Uterus (tissue), 4 donors: Measurements from ENCODE around the gene PROK2. TPM values are rescaled to one million over a fixed set of nuclear protein-coding genes. Genes with fewer than 3 reads are reported as not detected.
A peak's percentile ranks its signal among the peaks of the same experiment; 100 is the strongest.

Source experiments
- DNase-seq, 2 donors: peaks; one replicate each; pipeline ENCODE4 v3.0.0-alpha.2; 2019 to 2020
- H3K27ac ChIP-seq, 2 donors: fragments of 200-600 bp; sonication (generic); 1 replicate in 1 of 2; 2 replicates in 1 of 2; pipeline ENCODE4 v1.5.1; 2016 to 2018
- H3K27me3 ChIP-seq, 2 donors: fragments of 200-600 bp; sonication (generic); one replicate each; pipeline ENCODE4 v1.5.1; 2018 to 2019; ENCODE audit warnings: control low read depth in 1 of 2
- H3K36me3 ChIP-seq, 2 donors: fragments of 200-600 bp; sonication (generic); one replicate each; pipeline ENCODE4 v1.5.1; 2019; ENCODE audit warnings: control low read depth in 1 of 2
- H3K4me1 ChIP-seq, 2 donors: fragments of 200-600 bp; sonication (generic); one replicate each; pipeline ENCODE4 v1.5.1; 2018 to 2019; ENCODE audit warnings: control low read depth in 1 of 2
- H3K4me3 ChIP-seq, 2 donors: fragments of 200-600 bp; sonication (generic); 1 replicate in 1 of 2; 2 replicates in 1 of 2; pipeline ENCODE4 v1.5.1; 2018 to 2019; ENCODE audit warnings: mild to moderate bottlenecking in 1 of 2
- H3K9me3 ChIP-seq, 2 donors: fragments of 200-600 bp; sonication (generic); one replicate each; pipeline ENCODE4 v1.5.1; 2019; ENCODE audit warnings: control low read depth in 1 of 2
- POLR2A ChIP-seq, 2 donors: fragments of 450-650 bp; IDR thresholded peaks; one replicate each; pipeline ENCODE4 v1.6.1; 2016; ENCODE audit warnings: antibody characterized with exemption in 2 of 2, mild to moderate bottlenecking in 1 of 2, moderate library complexity in 1 of 2
- intact Hi-C: fragments of 100-400 bp; cut with DNase I; formaldehyde crosslinking; loops from one replicate; pipeline ENCODE4 v1.15.1; 2023; ENCODE audit warnings: low total_unique reads
- total RNA-seq, 4 donors: library from RNA; depleted of rRNA in 3 of 4; stranded (reverse); fragments of >200 nt in 3 of 4; gene quantifications; one replicate each; pipeline versions ENCODE4 v1.1.0 to v1.2.4, GENCODE V29; 2014 to 2023
- TF ChIP-seq, protein P1 (sequence below), 4 experiments: fragments of 200-600 bp in 2 of 4; fragments of 450-650 bp in 2 of 4; sonication (generic) in 2 of 4; IDR thresholded peaks; one replicate each; pipeline ENCODE4 v1.5.1; 2016 to 2019; ENCODE audit warnings: antibody characterized with exemption in 4 of 4, mild to moderate bottlenecking in 2 of 4, moderate library complexity in 1 of 4
- donor health status: DM: yes; HTN: yes; CAD: no.

PROK2 gene
- total RNA-seq, 4 donors from 2014 or later, result not detected

DNA sequence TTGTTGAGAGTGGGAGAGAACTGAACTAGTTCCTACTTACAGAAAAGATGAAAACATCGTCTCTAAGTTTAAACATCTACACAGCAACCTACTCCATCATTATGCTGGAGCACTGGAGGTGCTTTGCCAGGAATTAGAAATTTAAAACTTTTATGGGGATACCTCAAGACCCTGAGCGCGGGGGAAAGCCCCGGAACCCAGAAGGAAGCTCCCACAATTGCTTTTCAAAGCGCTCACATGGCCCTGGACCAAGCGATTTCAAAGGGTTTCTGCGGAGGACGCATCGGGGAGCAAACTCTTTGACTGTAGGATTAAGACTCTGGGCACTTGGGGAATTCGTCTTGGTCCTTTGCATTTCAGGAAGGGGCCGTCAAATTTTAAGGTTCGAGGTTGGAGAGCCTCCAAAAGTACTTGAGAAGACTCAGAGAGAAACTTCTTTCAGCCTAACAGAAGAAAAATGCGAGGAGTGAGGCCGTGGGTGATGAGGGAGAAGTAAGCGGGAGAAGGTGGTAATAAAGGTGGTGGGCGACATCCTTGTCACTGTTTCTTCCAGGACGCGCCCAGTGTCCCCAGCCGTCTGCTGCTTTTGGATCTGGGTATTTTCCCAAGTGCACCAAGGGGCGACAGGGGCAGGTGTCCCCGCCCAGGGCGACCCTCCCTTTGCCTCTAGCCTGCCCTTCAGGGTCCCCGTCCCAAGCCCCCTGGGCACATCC lies 591 bp downstream of the PROK2 start:
- no peak for DNase-seq
- peaks cover 0 to 8% of the 10 kb centered on the region in 2 donors for H3K4me1 ChIP-seq
- H3K27ac ChIP-seq, result no peak overlapping the region
- intact Hi-C loops, result no loop called here
- H3K36me3 ChIP-seq, result no peaks in the 10 kb centered on the region
- no peaks in the 10 kb centered on the region for H3K9me3 ChIP-seq
- peaks cover 21 to 55% of the 10 kb centered on the region in 2 donors for H3K27me3 ChIP-seq
- TF ChIP-seq, protein P1, sequence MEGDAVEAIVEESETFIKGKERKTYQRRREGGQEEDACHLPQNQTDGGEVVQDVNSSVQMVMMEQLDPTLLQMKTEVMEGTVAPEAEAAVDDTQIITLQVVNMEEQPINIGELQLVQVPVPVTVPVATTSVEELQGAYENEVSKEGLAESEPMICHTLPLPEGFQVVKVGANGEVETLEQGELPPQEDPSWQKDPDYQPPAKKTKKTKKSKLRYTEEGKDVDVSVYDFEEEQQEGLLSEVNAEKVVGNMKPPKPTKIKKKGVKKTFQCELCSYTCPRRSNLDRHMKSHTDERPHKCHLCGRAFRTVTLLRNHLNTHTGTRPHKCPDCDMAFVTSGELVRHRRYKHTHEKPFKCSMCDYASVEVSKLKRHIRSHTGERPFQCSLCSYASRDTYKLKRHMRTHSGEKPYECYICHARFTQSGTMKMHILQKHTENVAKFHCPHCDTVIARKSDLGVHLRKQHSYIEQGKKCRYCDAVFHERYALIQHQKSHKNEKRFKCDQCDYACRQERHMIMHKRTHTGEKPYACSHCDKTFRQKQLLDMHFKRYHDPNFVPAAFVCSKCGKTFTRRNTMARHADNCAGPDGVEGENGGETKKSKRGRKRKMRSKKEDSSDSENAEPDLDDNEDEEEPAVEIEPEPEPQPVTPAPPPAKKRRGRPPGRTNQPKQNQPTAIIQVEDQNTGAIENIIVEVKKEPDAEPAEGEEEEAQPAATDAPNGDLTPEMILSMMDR (IDR thresholded peaks at IDR 0.05), result no peak
- no peak for TF ChIP-seq POLR2A (IDR thresholded peaks at IDR 0.05)
- peak overlapping the region in 1 of 2 donors; percentile 24 for H3K4me3 ChIP-seq

GRCh38 chr3:71783152-71783551 lies 1.8 kb downstream of the PROK2 start:
- no peak for DNase-seq
- no peak for TF ChIP-seq POLR2A (IDR thresholded peaks at IDR 0.05)
- TF ChIP-seq, protein P1 (IDR thresholded peaks at IDR 0.05), result no peak
- Histone ChIP-seq H3K9me3 (no peaks in the 10 kb centered on the region), H3K4me3 (no peak overlapping the region), H3K27me3 (peaks cover 21 to 66% of the 10 kb centered on the region in 2 donors), H3K36me3 (no peaks in the 10 kb centered on the region), H3K4me1 (peaks cover 0 to 8% of the 10 kb centered on the region in 2 donors), H3K27ac (no peak overlapping the region)
- intact Hi-C loops, result no loop called here

DNA sequence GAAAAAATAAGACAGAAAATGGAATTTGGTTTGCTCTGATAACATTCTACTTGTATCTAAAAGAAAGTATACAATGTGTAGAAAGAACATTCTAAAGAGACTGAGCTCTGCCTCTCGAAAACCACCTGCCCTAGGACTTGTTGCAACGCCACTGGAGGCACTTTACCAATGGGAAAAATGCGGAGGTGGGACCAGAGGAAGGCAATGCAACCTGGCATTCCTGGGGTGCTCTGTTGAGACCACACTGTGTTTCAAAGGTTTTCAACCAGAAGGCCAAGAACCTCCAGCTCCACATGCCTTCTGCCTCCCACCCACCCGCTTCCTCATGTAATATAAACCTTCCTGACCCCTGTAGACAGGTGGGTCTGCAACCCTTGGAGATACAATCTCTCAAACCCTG lies 4.5 kb downstream of the PROK2 start:
- no peaks in the 10 kb centered on the region for H3K36me3 ChIP-seq
- no peaks in the 10 kb centered on the region for H3K9me3 ChIP-seq
- no peak for DNase-seq
- TF ChIP-seq, protein P1 (IDR thresholded peaks at IDR 0.05), result no peak
- no peak for TF ChIP-seq POLR2A (IDR thresholded peaks at IDR 0.05)
- intact Hi-C loops, result no loop called here
- H3K27ac ChIP-seq, result no peak overlapping the region
- peaks cover 21 to 71% of the 10 kb centered on the region in 2 donors for H3K27me3 ChIP-seq
- H3K4me3 ChIP-seq, result no peak overlapping the region
- H3K4me1 ChIP-seq, result peaks cover 0 to 8% of the 10 kb centered on the region in 2 donors

DNA sequence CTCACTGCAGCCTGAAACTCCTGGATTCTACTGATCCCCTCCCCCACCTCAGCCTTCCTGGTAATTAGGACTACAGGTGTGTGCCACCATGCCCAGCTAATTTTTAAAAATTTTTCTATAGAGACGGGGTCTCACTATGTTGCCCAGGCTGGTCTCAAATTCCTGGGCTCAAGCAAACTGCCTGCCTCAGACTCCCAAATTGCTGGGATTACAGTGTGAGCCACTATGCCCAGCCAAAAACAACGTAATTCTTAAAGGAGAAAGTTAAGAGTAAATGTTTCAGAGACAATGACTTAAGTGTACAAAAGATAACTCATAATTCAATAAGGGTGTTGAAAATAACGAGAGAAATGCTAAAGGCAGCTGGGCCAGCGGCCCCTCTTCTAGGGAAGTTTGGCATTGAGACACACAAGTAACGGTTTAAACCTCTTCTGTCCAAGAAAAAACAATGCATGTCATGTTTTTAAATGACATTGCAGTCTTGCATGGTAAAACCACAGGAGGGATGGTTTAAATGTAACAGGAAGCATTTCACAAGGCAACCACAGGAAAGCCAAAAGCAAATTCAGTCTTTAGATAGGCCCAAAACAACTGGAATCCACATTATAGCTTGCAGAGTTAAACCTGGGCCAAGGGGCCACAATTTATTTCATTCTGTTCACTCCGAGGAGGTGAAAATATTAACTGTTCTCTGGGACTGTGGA lies 5.1 kb downstream of the PROK2 start:
- no peak overlapping the region for H3K4me3 ChIP-seq
- no peaks in the 10 kb centered on the region for H3K9me3 ChIP-seq
- H3K27me3 ChIP-seq, result peaks cover 21 to 69% of the 10 kb centered on the region in 2 donors
- H3K27ac ChIP-seq, result no peak overlapping the region
- TF ChIP-seq, protein P1 (IDR thresholded peaks at IDR 0.05), result no peak
- TF ChIP-seq POLR2A (IDR thresholded peaks at IDR 0.05), result no peak
- no peak for DNase-seq
- intact Hi-C loops, result no loop called here
- H3K4me1 ChIP-seq, result peaks cover 0 to 3% of the 10 kb centered on the region in 2 donors
- no peaks in the 10 kb centered on the region for H3K36me3 ChIP-seq

GRCh38 chr3:71778353-71778752 lies 6.6 kb downstream of the PROK2 start:
- H3K27me3 ChIP-seq, result peaks cover 10 to 58% of the 10 kb centered on the region in 2 donors
- intact Hi-C loops, result no loop called here
- no peak overlapping the region for H3K4me3 ChIP-seq
- TF ChIP-seq POLR2A (IDR thresholded peaks at IDR 0.05), result no peak
- TF ChIP-seq, protein P1 (IDR thresholded peaks at IDR 0.05), result no peak
- H3K36me3 ChIP-seq, result no peaks in the 10 kb centered on the region
- no peaks in the 10 kb centered on the region for H3K9me3 ChIP-seq
- no peaks in the 10 kb centered on the region for H3K4me1 ChIP-seq
- DNase-seq, result no peak
- no peak overlapping the region for H3K27ac ChIP-seq
